ACC112 (cell line): ENCODE results near the gene CLDN19.

Experiments
- H2AFZ ChIP-seq: fragments of 200-600 bp; sonication (generic); one replicate; pipeline ENCODE4 v1.6.0; 2017; ENCODE audit warnings: antibody characterized with exemption, low read length; ENCODE audit not compliant: unreplicated experiment
- H3K27ac ChIP-seq: fragments of 200-600 bp; sonication (generic); 2 replicates; pipeline ENCODE4 v1.5.1; 2014; ENCODE audit warnings: low read depth, mild to moderate bottlenecking, antibody characterized with exemption, low read length, moderate library complexity
- H3K27me3 ChIP-seq: fragments of 200-600 bp; sonication (generic); 2 replicates; pipeline ENCODE4 v1.6.1; 2014; ENCODE audit warnings: mild to moderate bottlenecking, antibody characterized with exemption, low read length, moderate library complexity, mixed read lengths; ENCODE audit not compliant: insufficient read depth
- H3K36me3 ChIP-seq: fragments of 200-600 bp; sonication (generic); 2 replicates; pipeline ENCODE4 v1.6.1; 2016; ENCODE audit warnings: mild to moderate bottlenecking, antibody characterized with exemption, low read length, moderate library complexity, mixed read lengths; ENCODE audit not compliant: insufficient read depth
- H3K4me1 ChIP-seq: fragments of 200-600 bp; sonication (generic); one replicate; pipeline ENCODE4 v1.6.1; 2016; ENCODE audit warnings: low read length, mixed read lengths; ENCODE audit not compliant: insufficient read depth, unreplicated experiment, control insufficient read depth
- H3K4me3 ChIP-seq: fragments of 200-600 bp; sonication (generic); 2 replicates; pipeline ENCODE4 v1.5.1; 2014; ENCODE audit warnings: mild to moderate bottlenecking, low read depth, low read length
- H3K79me2 ChIP-seq: fragments of 200-600 bp; sonication (generic); one replicate; pipeline ENCODE4 v1.6.0; 2016; ENCODE audit warnings: low read length; ENCODE audit not compliant: control insufficient read depth, unreplicated experiment, insufficient read depth

The CLDN19 gene

DNA sequence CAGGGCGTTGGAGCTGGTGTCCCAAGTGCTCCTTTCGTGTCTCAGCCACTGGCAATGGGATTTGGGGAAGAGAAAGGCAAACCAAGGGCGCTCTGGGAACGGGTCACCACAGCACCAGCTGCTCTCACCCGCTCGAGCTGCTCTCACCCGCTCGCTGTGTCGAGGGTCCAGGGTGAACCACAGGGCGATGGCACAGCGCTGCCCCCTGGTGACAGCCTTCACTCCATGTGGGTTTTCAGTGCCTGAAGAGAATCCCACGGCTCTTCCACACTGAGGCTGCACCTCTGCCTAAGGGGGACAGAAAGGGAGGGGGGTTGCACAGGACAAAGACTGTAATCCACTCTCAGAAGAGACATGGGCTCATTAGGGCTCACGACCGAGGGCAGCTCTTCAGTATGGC lies 7.1 kb upstream of the CLDN19 start:
- Histone ChIP-seq H3K36me3 (peaks cover 6% of the 10 kb centered on the region; the same call in 1 of the 2 replicates), H2AFZ (no peak overlapping the region), H3K4me3 (no peak overlapping the region), H3K27ac (no peak overlapping the region), H3K4me1 (no peaks in the 10 kb centered on the region), H3K27me3 (no peaks in the 10 kb centered on the region), H3K79me2 (no peaks in the 10 kb centered on the region)

GRCh38 chr1:42746436-42747105 lies 6.5 kb upstream of the CLDN19 start:
- no peak overlapping the region for H2AFZ ChIP-seq
- no peaks in the 10 kb centered on the region for H3K4me1 ChIP-seq
- H3K36me3 ChIP-seq = 0 out of 2 replicates have a peak, but pooled peaks cover under 1% of the 10 kb centered on the region
- H3K27me3 ChIP-seq = no peaks in the 10 kb centered on the region
- H3K27ac ChIP-seq = no peak overlapping the region
- no peaks in the 10 kb centered on the region for H3K79me2 ChIP-seq
- no peak overlapping the region for H3K4me3 ChIP-seq

- no peak overlapping the region for H3K27ac ChIP-seq
- H3K4me1 ChIP-seq = no peaks in the 10 kb centered on the region
- H2AFZ ChIP-seq = no peak overlapping the region
- H3K4me3 ChIP-seq = no peak overlapping the region
- H3K36me3 ChIP-seq = no peaks in the 10 kb centered on the region
- no peaks in the 10 kb centered on the region for H3K27me3 ChIP-seq
- no peaks in the 10 kb centered on the region for H3K79me2 ChIP-seq
These were observed 5.8 kb upstream of the CLDN19 start for GRCh38 chr1:42745851-42746250.

- no peaks in the 10 kb centered on the region for H3K4me1 ChIP-seq
- H2AFZ ChIP-seq = no peak overlapping the region
- no peak overlapping the region for H3K27ac ChIP-seq
- H3K4me3 ChIP-seq = no peak overlapping the region
- H3K36me3 ChIP-seq = no peaks in the 10 kb centered on the region
- H3K27me3 ChIP-seq = no peaks in the 10 kb centered on the region
- H3K79me2 ChIP-seq = no peaks in the 10 kb centered on the region
These were observed 4.0 kb upstream of the CLDN19 start for GRCh38 chr1:42744148-42744413.

- H3K27ac ChIP-seq = no peak overlapping the region
- no peak overlapping the region for H2AFZ ChIP-seq
These were observed 3.5 kb upstream of the CLDN19 start for GRCh38 chr1:42743317-42744147.

DNA sequence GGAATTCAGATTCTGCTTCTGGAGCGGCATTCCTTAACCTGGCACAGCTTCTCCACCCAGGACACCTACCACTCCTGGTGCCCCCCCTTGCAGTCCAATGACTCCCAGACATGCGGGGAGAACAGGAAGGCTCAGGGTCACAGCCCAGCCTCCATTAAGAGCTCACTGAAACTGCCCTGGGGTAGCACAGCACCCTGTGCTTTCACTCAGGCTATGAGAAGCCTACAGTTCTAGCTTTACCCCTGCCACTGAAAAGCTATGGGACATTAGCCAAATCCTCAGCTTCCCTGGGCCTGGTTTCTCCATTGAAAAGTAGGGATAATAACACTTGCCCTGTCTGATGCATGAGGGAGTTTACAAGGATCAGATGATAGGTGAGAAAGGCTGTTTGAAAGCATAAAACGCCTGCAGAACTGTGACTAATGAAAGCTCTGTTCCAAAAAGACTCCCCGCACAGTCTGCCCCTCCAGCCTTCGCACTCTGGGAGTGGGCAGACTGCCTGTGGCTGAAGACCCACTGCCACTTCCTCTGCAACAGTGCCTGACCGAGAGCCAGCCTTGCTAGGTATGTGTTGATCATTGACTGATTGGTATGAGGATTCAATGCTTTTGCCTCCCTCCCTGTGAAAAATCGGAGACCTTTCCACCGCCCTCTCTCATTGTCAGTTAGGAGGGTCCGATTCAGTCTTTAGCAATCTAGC lies 2.7 kb upstream of the CLDN19 start:
- Histone ChIP-seq H3K4me3 (no peak overlapping the region), H3K36me3 (no peaks in the 10 kb centered on the region), H3K27ac (no peak overlapping the region), H3K4me1 (no peaks in the 10 kb centered on the region), H3K79me2 (no peaks in the 10 kb centered on the region), H2AFZ (no peak overlapping the region), H3K27me3 (no peaks in the 10 kb centered on the region)

More at GRCh38 chr1:42743317-42744147, 3.5 kb upstream of the CLDN19 start:
- Histone ChIP-seq H3K79me2 (no peaks in the 10 kb centered on the region), H3K4me3 (no peak overlapping the region), H3K4me1 (no peaks in the 10 kb centered on the region), H3K36me3 (no peaks in the 10 kb centered on the region), H3K27me3 (no peaks in the 10 kb centered on the region)

GRCh38 chr1:42742141-42742540 lies 2.1 kb upstream of the CLDN19 start:
- Histone ChIP-seq H3K79me2 (no peaks in the 10 kb centered on the region), H3K4me3 (no peak overlapping the region), H3K4me1 (no peaks in the 10 kb centered on the region), H2AFZ (no peak overlapping the region), H3K27me3 (no peaks in the 10 kb centered on the region), H3K27ac (no peak overlapping the region), H3K36me3 (no peaks in the 10 kb centered on the region)

DNA sequence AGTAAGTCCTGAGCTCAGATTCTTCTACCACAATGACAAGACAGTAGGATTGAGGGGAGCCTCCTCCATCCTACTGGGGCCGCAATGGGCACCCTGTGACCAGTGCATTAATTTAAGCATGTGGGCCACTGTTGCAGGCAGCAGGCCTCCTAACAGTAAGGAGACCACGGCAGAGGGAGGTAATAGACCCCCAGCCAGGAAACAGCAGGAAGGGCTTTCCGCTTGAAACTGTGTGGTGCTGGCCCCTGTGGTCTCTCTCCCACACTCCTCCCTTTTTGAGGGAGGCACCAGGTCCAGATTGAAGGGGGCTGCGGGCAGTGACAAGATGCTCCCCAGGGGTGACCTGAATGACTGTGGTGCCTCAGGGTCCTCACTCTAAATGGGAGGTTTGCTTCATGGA lies 1.7 kb upstream of the CLDN19 start:
- Histone ChIP-seq H3K27me3 (no peaks in the 10 kb centered on the region), H2AFZ (no peak overlapping the region), H3K4me3 (no peak overlapping the region), H3K79me2 (no peaks in the 10 kb centered on the region), H3K36me3 (no peaks in the 10 kb centered on the region), H3K27ac (no peak overlapping the region), H3K4me1 (no peaks in the 10 kb centered on the region)

GRCh38 chr1:42740851-42741580 lies 980 bp upstream of the CLDN19 start:
- no peaks in the 10 kb centered on the region for H3K27me3 ChIP-seq
- H2AFZ ChIP-seq = no peak overlapping the region
- H3K27ac ChIP-seq = no peak overlapping the region
- H3K36me3 ChIP-seq = no peaks in the 10 kb centered on the region
- H3K79me2 ChIP-seq = no peaks in the 10 kb centered on the region
- no peak overlapping the region for H3K4me3 ChIP-seq
- no peaks in the 10 kb centered on the region for H3K4me1 ChIP-seq

- no peak overlapping the region for H3K27ac ChIP-seq
- H3K4me3 ChIP-seq = no peak overlapping the region
- no peaks in the 10 kb centered on the region for H3K36me3 ChIP-seq
- H3K79me2 ChIP-seq = no peaks in the 10 kb centered on the region
- H3K27me3 ChIP-seq = no peaks in the 10 kb centered on the region
- no peak overlapping the region for H2AFZ ChIP-seq
- no peaks in the 10 kb centered on the region for H3K4me1 ChIP-seq
These were observed 1.3 kb downstream of the CLDN19 start for GRCh38 chr1:42738678-42739226.
